Measurements from ENCODE around the gene PLCB3. TPM values are rescaled to one million over a fixed set of nuclear protein-coding genes. Genes with fewer than 3 reads are reported as not detected.

The PLCB3 gene
- total RNA-seq, 4 donors from 2014 or later = 14.7 to 26.5 (median 19.7) TPM

DNA sequence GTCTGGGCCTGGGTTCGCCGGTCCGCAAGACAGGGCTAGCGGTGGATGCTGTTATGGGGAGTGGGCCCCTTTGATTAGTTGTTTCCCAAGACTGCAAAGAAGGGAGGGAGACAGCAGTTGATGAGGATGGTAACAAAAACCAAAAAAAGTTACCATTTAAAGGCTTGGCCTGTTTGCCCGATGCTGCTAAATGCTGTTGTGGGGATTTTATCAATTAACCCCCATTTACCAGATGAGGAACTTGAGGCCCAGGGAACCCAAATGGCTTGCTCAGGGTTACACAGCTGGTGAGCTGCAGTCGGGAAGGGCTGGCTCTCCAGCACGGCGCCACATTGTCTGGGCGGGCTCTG lies 28.7 kb upstream of the PLCB3 start:
- TF ChIP-seq, protein P1, sequence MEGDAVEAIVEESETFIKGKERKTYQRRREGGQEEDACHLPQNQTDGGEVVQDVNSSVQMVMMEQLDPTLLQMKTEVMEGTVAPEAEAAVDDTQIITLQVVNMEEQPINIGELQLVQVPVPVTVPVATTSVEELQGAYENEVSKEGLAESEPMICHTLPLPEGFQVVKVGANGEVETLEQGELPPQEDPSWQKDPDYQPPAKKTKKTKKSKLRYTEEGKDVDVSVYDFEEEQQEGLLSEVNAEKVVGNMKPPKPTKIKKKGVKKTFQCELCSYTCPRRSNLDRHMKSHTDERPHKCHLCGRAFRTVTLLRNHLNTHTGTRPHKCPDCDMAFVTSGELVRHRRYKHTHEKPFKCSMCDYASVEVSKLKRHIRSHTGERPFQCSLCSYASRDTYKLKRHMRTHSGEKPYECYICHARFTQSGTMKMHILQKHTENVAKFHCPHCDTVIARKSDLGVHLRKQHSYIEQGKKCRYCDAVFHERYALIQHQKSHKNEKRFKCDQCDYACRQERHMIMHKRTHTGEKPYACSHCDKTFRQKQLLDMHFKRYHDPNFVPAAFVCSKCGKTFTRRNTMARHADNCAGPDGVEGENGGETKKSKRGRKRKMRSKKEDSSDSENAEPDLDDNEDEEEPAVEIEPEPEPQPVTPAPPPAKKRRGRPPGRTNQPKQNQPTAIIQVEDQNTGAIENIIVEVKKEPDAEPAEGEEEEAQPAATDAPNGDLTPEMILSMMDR (IDR thresholded peaks at IDR 0.05) = no peak
- DNase-seq (ENCODE audit: low spot score) (no peak), ATAC-seq (ENCODE audit: low FRiP score) (no peak)

DNA sequence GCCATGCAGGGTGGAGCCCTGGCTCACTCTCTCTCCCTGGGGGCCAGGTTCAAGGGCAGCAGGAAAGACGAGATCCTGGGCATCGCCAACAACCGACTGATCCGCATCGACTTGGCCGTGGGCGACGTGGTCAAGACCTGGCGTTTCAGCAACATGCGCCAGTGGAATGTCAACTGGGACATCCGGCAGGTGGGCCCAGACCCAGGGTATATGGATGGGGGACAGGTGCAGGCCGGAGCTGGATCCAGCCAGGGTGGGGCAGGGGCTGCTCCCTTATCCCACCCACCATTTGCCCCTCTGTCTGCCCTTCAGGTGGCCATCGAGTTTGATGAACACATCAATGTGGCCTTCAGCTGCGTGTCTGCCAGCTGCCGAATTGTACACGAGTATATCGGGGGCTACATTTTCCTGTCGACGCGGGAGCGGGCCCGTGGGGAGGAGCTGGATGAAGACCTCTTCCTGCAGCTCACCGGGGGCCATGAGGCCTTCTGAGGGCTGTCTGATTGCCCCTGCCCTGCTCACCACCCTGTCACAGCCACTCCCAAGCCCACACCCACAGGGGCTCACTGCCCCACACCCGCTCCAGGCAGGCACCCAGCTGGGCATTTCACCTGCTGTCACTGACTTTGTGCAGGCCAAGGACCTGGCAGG lies 28.2 kb upstream of the PLCB3 start:
- DNase-seq (ENCODE audit: low spot score) (no peak), ATAC-seq (ENCODE audit: low FRiP score) (no peak)
- TF ChIP-seq, protein P1 (IDR thresholded peaks at IDR 0.05) = no peak

DNA sequence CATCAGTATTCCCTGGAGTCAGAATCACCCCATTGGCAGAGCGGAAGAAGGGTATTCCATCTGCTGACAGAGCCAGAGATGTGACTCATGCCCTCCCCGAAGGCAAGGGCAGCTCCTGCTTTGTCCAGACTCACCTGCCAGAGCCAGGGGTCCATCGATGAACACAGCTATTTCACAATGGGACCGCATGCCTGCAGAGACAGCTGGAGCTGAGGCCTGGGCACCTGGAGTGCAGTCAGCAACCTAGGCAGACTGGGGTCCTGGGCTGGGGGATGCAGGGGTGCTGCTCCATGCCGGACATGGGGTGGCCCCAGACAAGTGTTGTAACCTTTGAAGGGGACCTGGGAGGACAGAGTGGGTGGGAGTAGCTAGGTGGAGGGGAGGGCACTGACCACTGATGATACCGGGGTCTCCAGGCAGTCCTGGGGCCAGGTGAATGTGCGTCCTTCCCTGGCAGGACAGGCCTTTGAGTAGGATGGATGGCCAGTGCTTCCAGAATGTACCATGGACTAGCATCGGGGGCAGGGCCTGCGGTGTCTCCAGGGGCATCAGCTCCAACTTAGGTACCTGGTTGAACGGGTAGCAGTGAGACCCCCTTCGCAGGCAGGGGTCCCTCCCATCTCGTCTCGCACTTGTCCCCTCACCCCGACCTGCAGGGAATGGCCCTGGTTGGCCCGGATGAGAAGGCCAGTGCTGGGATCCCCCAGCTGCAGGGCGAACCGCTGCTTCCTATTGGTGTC lies 27.0 kb upstream of the PLCB3 start:
- no peak for ATAC-seq (ENCODE audit: low FRiP score)
- DNase-seq (ENCODE audit: low spot score) = no peak
- TF ChIP-seq, protein P1 (IDR thresholded peaks at IDR 0.05) = no peak

DNA sequence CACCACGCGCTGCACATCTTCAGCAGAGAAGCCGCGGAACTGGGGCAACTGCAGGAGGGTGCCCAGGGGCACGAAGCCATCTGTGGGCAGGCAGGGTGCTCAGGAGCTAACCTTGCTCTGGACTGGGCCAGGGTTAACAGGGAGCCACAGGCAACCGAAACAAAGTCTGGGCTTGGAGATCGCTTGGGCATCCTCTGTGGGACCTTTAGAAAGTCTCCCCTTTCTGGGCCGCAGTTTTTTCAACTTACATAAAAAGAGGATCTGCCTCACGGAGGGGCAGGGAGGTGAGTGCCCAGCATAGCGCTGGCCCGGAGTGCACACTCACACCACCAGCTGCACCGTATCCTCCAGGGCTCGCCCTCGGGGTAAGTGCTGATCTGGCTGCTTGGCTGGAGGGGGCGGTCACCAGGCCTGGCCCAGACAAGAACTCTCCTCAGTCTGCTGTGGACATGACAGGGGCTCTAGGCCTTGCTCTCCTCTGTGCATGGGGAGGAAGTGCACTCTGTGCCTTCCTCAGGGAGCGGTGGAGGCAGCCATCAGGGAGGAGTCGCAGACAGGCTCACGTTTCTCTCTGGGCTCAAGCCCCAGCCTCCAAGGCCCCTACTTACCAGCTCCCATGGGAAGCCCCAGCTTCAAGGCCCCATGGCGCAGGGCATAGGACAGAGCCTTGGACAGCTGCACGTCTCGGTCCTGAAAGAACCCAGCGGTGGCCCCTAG lies 26.3 kb upstream of the PLCB3 start:
- TF ChIP-seq, protein P1 (IDR thresholded peaks at IDR 0.05) = no peak
- ATAC-seq (ENCODE audit: low FRiP score) (no peak), DNase-seq (ENCODE audit: low spot score) (no peak)

DNA sequence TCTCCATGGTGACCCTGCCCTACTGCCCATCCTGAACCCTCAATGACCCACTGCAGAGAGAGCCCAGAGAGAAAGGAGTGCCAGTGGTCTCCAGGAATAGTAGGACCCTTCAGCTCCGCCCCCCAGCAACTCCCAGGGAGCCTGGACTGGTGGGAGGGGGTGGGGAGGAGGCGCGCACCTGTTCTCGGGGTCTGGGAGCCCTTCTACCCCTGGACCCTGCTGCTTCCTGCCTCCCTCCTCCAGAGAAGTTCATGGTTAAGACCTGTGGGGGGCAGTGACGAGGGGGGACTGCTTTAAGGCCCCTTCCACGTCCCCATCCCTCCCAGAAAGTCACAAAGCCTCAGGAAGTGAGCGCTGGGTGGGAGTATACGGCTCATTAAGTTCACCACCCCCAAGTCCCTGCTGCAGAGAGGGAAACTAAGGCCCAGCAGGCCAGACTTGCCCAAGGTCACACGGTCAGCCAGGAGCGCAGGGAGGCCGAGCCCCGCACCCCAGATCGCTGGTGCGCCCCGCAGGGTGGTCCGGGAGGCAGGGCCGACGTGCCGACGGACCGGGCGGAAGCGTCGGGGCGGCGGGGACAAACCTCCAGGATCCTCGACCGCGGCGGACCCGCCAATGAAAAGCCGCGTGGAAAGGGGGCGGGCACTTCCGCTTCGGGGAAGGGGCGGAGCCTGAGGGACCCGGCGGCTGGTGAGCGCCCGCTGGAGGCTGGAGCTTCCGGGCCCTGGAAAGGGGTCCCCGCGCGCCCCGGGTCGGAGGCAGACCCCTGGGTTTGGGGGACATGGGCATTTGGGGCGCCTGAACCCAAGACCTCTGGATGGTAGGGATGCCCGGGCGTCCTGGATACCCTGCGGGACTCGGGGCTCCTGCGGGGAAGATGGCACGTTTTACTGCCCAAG lies 25.5 kb upstream of the PLCB3 start, which contains the start of the genes NUDT22 and TRPT1:
Gene NUDT22 (plus strand): TSS at position 667 of the 899 bp plus-strand sequence. CDS start 379 bp downstream, outside the sequence.
Gene TRPT1 (minus strand): TSS at position 579 of the 899 bp plus-strand sequence. CDS start 326 bp downstream, at position 253.
- DNase-seq (ENCODE audit: low spot score) (peak; percentile 80), ATAC-seq (ENCODE audit: low FRiP score) (peak; percentile 74)
- TF ChIP-seq, protein P1 (IDR thresholded peaks at IDR 0.05) = no peak

DNA sequence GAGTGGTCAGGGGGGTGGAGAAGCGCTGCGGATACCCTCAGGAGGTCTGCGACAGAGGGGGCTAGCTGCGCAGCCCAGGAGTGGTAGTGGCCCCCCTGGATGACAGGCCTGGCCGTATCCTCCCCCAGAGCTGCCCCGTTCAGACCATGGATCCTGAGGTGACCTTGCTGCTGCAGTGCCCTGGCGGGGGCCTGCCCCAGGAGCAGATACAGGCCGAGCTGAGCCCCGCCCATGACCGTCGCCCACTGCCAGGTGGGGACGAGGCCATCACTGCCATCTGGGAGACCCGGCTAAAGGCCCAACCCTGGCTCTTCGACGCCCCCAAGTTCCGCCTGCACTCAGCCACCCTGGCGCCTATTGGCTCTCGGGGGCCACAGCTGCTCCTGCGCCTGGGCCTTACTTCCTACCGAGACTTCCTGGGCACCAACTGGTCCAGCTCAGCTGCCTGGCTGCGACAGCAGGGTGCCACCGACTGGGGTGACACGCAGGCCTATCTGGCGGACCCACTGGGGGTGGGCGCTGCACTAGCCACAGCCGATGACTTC lies 24.8 kb upstream of the PLCB3 start:
- TF ChIP-seq, protein P1 (IDR thresholded peaks at IDR 0.05) = no peak
- DNase-seq (ENCODE audit: low spot score) (no peak), ATAC-seq (ENCODE audit: low FRiP score) (peak; percentile 24)

All from omental fat pad (tissue), 4 donors.